ENCODE data around the gene SPG21. TPM values are rescaled to one million over a fixed set of nuclear protein-coding genes. Genes with fewer than 3 reads are reported as not detected.

Gene SPG21
- total and polyA plus RNA-seq, 2 donors: 56.2 to 87.6 TPM

- no peak for DNase-seq (ENCODE audit: extremely low spot score)
- Histone ChIP-seq H3K4me3 (ENCODE audit: low read depth, low read length) (no peak overlapping the region), H3K4me1 (ENCODE audit: insufficient read depth) (peaks cover 1% of the 10 kb centered on the region), H3K27ac (ENCODE audit: low read depth) (no peak overlapping the region), H3K36me3 (ENCODE audit: insufficient read depth) (no peaks in the 10 kb centered on the region)
- WGBS: 69% methylated on average over 4 of the region's 4 CpGs
Observed at GRCh38 chr15:64944961-64945360, 44.8 kb downstream of the SPG21 start.

- H3K4me3 ChIP-seq (ENCODE audit: low read depth, low read length): no peak overlapping the region
- H3K36me3 ChIP-seq (ENCODE audit: insufficient read depth): no peaks in the 10 kb centered on the region
- H3K4me1 ChIP-seq (ENCODE audit: insufficient read depth): no peaks in the 10 kb centered on the region
- WGBS: 93% methylated on average over 6 of the region's 6 CpGs
- no peak overlapping the region for H3K27ac ChIP-seq (ENCODE audit: low read depth)
- no peak for DNase-seq (ENCODE audit: extremely low spot score)
Observed at GRCh38 chr15:64943512-64944225, 46.0 kb downstream of the SPG21 start.

GRCh38 chr15:64942356-64942755 is 47.4 kb downstream of the SPG21 start:
- Histone ChIP-seq H3K4me3 (ENCODE audit: low read depth, low read length) (no peak overlapping the region), H3K27ac (ENCODE audit: low read depth) (no peak overlapping the region), H3K4me1 (ENCODE audit: insufficient read depth) (no peaks in the 10 kb centered on the region), H3K36me3 (ENCODE audit: insufficient read depth) (no peaks in the 10 kb centered on the region)
- 77% methylated on average over 8 of the region's 8 CpGs for WGBS
- no peak for DNase-seq (ENCODE audit: extremely low spot score)

- no peak for DNase-seq (ENCODE audit: extremely low spot score)
- Histone ChIP-seq H3K27ac (ENCODE audit: low read depth) (no peak overlapping the region), H3K36me3 (ENCODE audit: insufficient read depth) (no peaks in the 10 kb centered on the region), H3K4me3 (ENCODE audit: low read depth, low read length) (no peak overlapping the region), H3K4me1 (ENCODE audit: insufficient read depth) (no peaks in the 10 kb centered on the region)
- 72% methylated on average over 3 of the region's 3 CpGs for WGBS
Observed at GRCh38 chr15:64938192-64938591, 51.5 kb downstream of the SPG21 start.

GRCh38 chr15:64934023-64934422 is 55.7 kb downstream of the SPG21 start:
- Histone ChIP-seq H3K36me3 (ENCODE audit: insufficient read depth) (no peaks in the 10 kb centered on the region), H3K4me3 (ENCODE audit: low read depth, low read length) (no peak overlapping the region), H3K27ac (ENCODE audit: low read depth) (no peak overlapping the region), H3K4me1 (ENCODE audit: insufficient read depth) (no peaks in the 10 kb centered on the region)
- 98% methylated on average over 11 of the region's 11 CpGs for WGBS
- no peak for DNase-seq (ENCODE audit: extremely low spot score)

- no peaks in the 10 kb centered on the region for H3K36me3 ChIP-seq (ENCODE audit: insufficient read depth)
- WGBS: 87% methylated on average over 8 of the region's 8 CpGs
- H3K27ac ChIP-seq (ENCODE audit: low read depth): no peak overlapping the region
- no peak overlapping the region for H3K4me3 ChIP-seq (ENCODE audit: low read depth, low read length)
- no peak for DNase-seq (ENCODE audit: extremely low spot score)
- no peaks in the 10 kb centered on the region for H3K4me1 ChIP-seq (ENCODE audit: insufficient read depth)
Observed at GRCh38 chr15:64931381-64931780, 58.3 kb downstream of the SPG21 start.

- no peaks in the 10 kb centered on the region for H3K4me1 ChIP-seq (ENCODE audit: insufficient read depth)
- WGBS: 70% methylated on average over 11 of the region's 11 CpGs
- no peak overlapping the region for H3K4me3 ChIP-seq (ENCODE audit: low read depth, low read length)
- H3K36me3 ChIP-seq (ENCODE audit: insufficient read depth): no peaks in the 10 kb centered on the region
- DNase-seq (ENCODE audit: extremely low spot score): no peak
- H3K27ac ChIP-seq (ENCODE audit: low read depth): no peak overlapping the region
Observed at GRCh38 chr15:64930778-64931371, 58.8 kb downstream of the SPG21 start.

GRCh38 chr15:64930019-64930652 is 59.6 kb downstream of the SPG21 start:
- DNase-seq (ENCODE audit: extremely low spot score): no peak
- H3K4me1 ChIP-seq (ENCODE audit: insufficient read depth): no peaks in the 10 kb centered on the region

GRCh38 chr15:64928626-64929220 is 61.0 kb downstream of the SPG21 start:
- H3K4me1 ChIP-seq (ENCODE audit: insufficient read depth): no peaks in the 10 kb centered on the region
- H3K4me3 ChIP-seq (ENCODE audit: low read depth, low read length): no peak overlapping the region
- no peaks in the 10 kb centered on the region for H3K36me3 ChIP-seq (ENCODE audit: insufficient read depth)
- WGBS: 85% methylated on average over 10 of the region's 10 CpGs
- H3K27ac ChIP-seq (ENCODE audit: low read depth): no peak overlapping the region
- no peak for DNase-seq (ENCODE audit: extremely low spot score)

More at GRCh38 chr15:64930019-64930652, 59.6 kb downstream of the SPG21 start:
- Histone ChIP-seq H3K27ac (ENCODE audit: low read depth) (no peak overlapping the region), H3K4me3 (ENCODE audit: low read depth, low read length) (no peak overlapping the region), H3K36me3 (ENCODE audit: insufficient read depth) (no peaks in the 10 kb centered on the region)
- WGBS: 91% methylated on average over 10 of the region's 10 CpGs

- Histone ChIP-seq H3K27ac (ENCODE audit: low read depth) (no peak overlapping the region), H3K4me3 (ENCODE audit: low read depth, low read length) (no peak overlapping the region), H3K4me1 (ENCODE audit: insufficient read depth) (no peaks in the 10 kb centered on the region), H3K36me3 (ENCODE audit: insufficient read depth) (no peaks in the 10 kb centered on the region)
- DNase-seq (ENCODE audit: extremely low spot score): no peak
- WGBS: 92% methylated on average over 8 of the region's 8 CpGs
Observed at GRCh38 chr15:64926661-64927060, 63.1 kb downstream of the SPG21 start.

GRCh38 chr15:64925335-64926330 is 64.1 kb downstream of the SPG21 start:
- DNase-seq (ENCODE audit: extremely low spot score): no peak
- no peak overlapping the region for H3K27ac ChIP-seq (ENCODE audit: low read depth)
- WGBS: 92% methylated on average over 13 of the region's 13 CpGs

GRCh38 chr15:64923546-64923945 is 66.2 kb downstream of the SPG21 start:
- H3K4me1 ChIP-seq (ENCODE audit: insufficient read depth): no peaks in the 10 kb centered on the region
- H3K36me3 ChIP-seq (ENCODE audit: insufficient read depth): no peaks in the 10 kb centered on the region
- no peak for DNase-seq (ENCODE audit: extremely low spot score)
- 95% methylated on average over 2 of the region's 2 CpGs for WGBS
- H3K4me3 ChIP-seq (ENCODE audit: low read depth, low read length): no peak overlapping the region
- no peak overlapping the region for H3K27ac ChIP-seq (ENCODE audit: low read depth)

More at GRCh38 chr15:64925335-64926330, 64.1 kb downstream of the SPG21 start:
- Histone ChIP-seq H3K4me3 (ENCODE audit: low read depth, low read length) (no peak overlapping the region), H3K36me3 (ENCODE audit: insufficient read depth) (no peaks in the 10 kb centered on the region), H3K4me1 (ENCODE audit: insufficient read depth) (no peaks in the 10 kb centered on the region)

GRCh38 chr15:64921711-64922110 is 68.0 kb downstream of the SPG21 start:
- DNase-seq (ENCODE audit: extremely low spot score): peak; percentile 28
- no peaks in the 10 kb centered on the region for H3K4me1 ChIP-seq (ENCODE audit: insufficient read depth)
- WGBS: 60% methylated on average over 6 of the region's 6 CpGs
- no peak overlapping the region for H3K27ac ChIP-seq (ENCODE audit: low read depth)
- H3K36me3 ChIP-seq (ENCODE audit: insufficient read depth): no peaks in the 10 kb centered on the region
- no peak overlapping the region for H3K4me3 ChIP-seq (ENCODE audit: low read depth, low read length)
